Progenitor cell of endocrine pancreas (in vitro differentiated cells): ENCODE measurements around the gene MUC6. TPM values are rescaled to one million over a fixed set of nuclear protein-coding genes. Genes with fewer than 3 reads are reported as not detected.

ENCODE experiments used
- DNase-seq: peaks from one replicate; pipeline ENCODE4 v3.0.0; 2021; ENCODE audit warnings: low spot score; ENCODE audit not compliant: unreplicated experiment
- H3K27ac Mint-ChIP-seq: 2 replicates; pipeline ENCODE4 v1.8.0; 2021; ENCODE audit warnings: mild to moderate bottlenecking, moderate library complexity, mixed read lengths
- H3K27me3 Mint-ChIP-seq: 2 replicates; pipeline ENCODE4 v1.8.0; 2021; ENCODE audit warnings: mixed read lengths
- H3K36me3 Mint-ChIP-seq: 2 replicates; pipeline ENCODE4 v1.8.0; 2022; ENCODE audit warnings: mixed read lengths; ENCODE audit not compliant: insufficient read depth
- H3K4me1 Mint-ChIP-seq: 2 replicates; pipeline ENCODE4 v1.8.0; 2021; ENCODE audit warnings: low read depth, mixed read lengths
- H3K4me3 Mint-ChIP-seq: 2 replicates; pipeline ENCODE4 v1.8.0; 2021; ENCODE audit warnings: low read depth, mild to moderate bottlenecking, moderate library complexity, mixed read lengths
- H3K9me3 Mint-ChIP-seq: 2 replicates; pipeline ENCODE4 v1.8.0; 2021; ENCODE audit warnings: low read depth, mixed read lengths
- CTCF ChIP-seq: fragments of 200-600 bp; sonication (generic); IDR thresholded peaks from one replicate; pipeline ENCODE4 v1.5.0; 2021; ENCODE audit warnings: antibody characterized with exemption, mild to moderate bottlenecking; ENCODE audit not compliant: unreplicated experiment
- total RNA-seq: library from RNA; stranded (reverse); gene quantifications from 2 replicates; pipeline ENCODE4 v1.2.1, GENCODE V29; 2021

The MUC6 gene
- total RNA-seq, 1 donor from 2014 or later = 1.6 TPM

- no peaks in the 10 kb centered on the region for H3K9me3 Mint-ChIP-seq
- peaks cover 1% of the 10 kb centered on the region for H3K4me1 Mint-ChIP-seq
- H3K36me3 Mint-ChIP-seq = no peaks in the 10 kb centered on the region
- H3K4me3 Mint-ChIP-seq = no peak overlapping the region
- no peak overlapping the region for H3K27ac Mint-ChIP-seq
- TF ChIP-seq CTCF = no peak
- no peak for DNase-seq
- no peaks in the 10 kb centered on the region for H3K27me3 Mint-ChIP-seq
Measured at GRCh38 chr11:1034001-1034400, 2.5 kb downstream of the MUC6 start.

DNA sequence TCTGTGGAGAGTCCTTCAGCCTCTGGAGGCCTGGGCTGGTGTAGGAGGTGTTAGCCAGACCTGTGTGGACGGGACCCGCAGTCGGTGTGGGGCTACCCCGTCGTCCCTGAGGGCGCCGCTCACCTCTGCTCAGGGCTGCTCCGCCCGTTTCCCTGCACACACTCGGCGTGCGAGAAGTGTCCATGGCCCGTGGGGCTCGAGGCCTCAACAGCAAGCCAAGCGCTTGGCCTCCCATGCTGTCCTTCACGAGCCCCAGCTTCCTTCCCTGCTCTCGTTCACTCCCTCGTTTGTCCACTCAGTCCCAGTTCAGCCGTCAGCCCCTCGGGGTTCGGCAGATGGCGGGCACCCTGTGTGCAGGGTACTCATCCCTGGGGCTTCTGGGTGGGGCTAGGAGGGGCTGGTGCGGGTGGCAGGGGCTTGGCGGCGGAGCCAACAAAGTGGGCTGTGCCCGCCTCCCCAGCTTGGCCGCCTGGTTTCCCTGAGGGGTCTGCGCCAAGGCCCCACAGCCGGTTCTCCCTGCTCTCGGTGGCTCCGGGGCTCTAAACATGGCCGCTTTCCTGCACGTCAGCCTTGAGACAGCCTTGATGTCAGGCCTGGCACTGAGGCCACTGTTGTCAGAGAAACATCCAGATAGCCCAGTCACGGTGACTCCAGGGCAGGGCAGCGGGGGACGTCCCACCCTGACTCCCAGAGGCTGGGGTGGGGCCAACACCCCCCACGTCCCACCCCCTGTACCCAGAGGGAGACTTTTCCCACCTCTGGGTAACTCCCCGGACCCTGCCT is 3.3 kb downstream of the MUC6 start:
- Mint-ChIP-seq H3K36me3 (no peaks in the 10 kb centered on the region), H3K4me3 (no peak overlapping the region), H3K4me1 (no peaks in the 10 kb centered on the region), H3K9me3 (no peaks in the 10 kb centered on the region), H3K27ac (peak overlapping the region; percentile 45), H3K27me3 (no peaks in the 10 kb centered on the region)
- DNase-seq = no peak
- no peak for TF ChIP-seq CTCF

- Mint-ChIP-seq H3K27ac (peak overlapping the region; percentile 39), H3K27me3 (no peaks in the 10 kb centered on the region), H3K9me3 (no peaks in the 10 kb centered on the region), H3K4me1 (no peaks in the 10 kb centered on the region), H3K36me3 (no peaks in the 10 kb centered on the region), H3K4me3 (no peak overlapping the region)
- no peak for DNase-seq
- TF ChIP-seq CTCF = no peak
Measured at GRCh38 chr11:1032310-1032891, 4.1 kb downstream of the MUC6 start.

DNA sequence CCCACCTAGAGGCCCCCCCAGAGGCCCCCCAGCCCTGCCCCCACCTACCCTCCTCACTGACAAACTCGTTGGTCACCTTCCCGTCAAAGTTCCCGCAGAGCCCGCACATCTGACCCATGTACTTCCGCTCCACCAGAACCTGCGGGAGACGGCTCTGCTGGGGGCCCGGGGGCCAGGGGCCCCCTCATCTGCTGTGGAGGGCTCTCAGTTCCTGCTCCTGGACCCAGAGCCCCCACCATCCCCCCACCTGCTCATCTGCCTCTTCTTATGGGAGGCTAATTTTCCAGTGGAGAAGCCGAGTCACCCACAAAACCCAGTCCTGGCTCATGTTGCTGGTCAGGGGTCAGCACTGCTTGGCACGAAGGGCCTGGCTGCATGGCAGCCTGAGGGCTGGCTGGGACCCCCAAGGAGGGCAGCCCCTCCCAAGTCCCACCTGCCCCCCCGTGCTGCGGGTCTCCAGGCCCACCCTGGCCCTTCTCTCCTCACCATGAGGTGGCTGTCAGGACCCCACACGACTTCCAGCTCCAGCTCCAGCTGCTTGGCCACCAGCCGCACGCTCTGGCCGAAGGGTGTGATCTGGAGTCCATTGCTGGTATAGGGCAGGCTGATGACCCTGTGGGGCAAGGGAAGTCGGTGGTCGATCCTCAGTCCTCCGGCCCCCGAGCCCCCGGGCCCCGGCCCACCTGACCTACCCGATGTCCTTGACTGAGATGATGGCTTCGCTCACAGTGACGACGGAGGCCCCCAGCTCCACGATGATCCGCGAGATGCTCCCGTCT is 5.2 kb downstream of the MUC6 start:
- Mint-ChIP-seq H3K4me3 (no peak overlapping the region), H3K27me3 (no peaks in the 10 kb centered on the region), H3K4me1 (no peaks in the 10 kb centered on the region), H3K27ac (no peak overlapping the region), H3K9me3 (no peaks in the 10 kb centered on the region), H3K36me3 (no peaks in the 10 kb centered on the region)
- DNase-seq = no peak
- TF ChIP-seq CTCF = no peak

- Mint-ChIP-seq H3K27me3 (no peaks in the 10 kb centered on the region), H3K36me3 (no peaks in the 10 kb centered on the region), H3K4me3 (no peak overlapping the region), H3K4me1 (no peaks in the 10 kb centered on the region), H3K27ac (no peak overlapping the region), H3K9me3 (no peaks in the 10 kb centered on the region)
- DNase-seq = no peak
- TF ChIP-seq CTCF = no peak
Measured at GRCh38 chr11:1030556-1030955, 6.0 kb downstream of the MUC6 start.
